ENCODE results near the gene TBL1X. TPM values are rescaled to one million over a fixed set of nuclear protein-coding genes. Genes with fewer than 3 reads are reported as not detected.

The TBL1X gene
- total and polyA plus RNA-seq, 2 of the 4 experiments (the other 2 are of a cell fraction), result 16.2 to 20.8 TPM

- Histone ChIP-seq H2AFZ (replicated peaks; ENCODE audit: low read length, poor library complexity) (no peak overlapping the region), H4K8ac (ENCODE audit: low read depth in 2 of 2, low read length in 2 of 2) (no peak overlapping the region), H3K4ac (ENCODE audit: low read depth, low read length) (no peak overlapping the region), H3K9ac (ENCODE audit: low read depth, low read length) (no peak overlapping the region), H2AK9ac (replicated peaks; ENCODE audit: low read depth, low read length, poor library complexity) (peak overlapping the region; percentile 39), H2BK5ac (ENCODE audit: low read depth, low read length, poor library complexity, severe bottlenecking) (no peak overlapping the region), H3K27me3 (ENCODE audit: control insufficient read depth, insufficient read depth, low read length) (no peaks in the 10 kb centered on the region), H2BK20ac (ENCODE audit: low read depth, low read length) (no peak overlapping the region), H3K4me3 (ENCODE audit: insufficient read depth, low read depth, low read length) (no peak overlapping the region), H3K56ac (ENCODE audit: extremely low read depth, insufficient read depth, low read length) (no peak overlapping the region), H3K9me3 (ENCODE audit: control insufficient read depth, insufficient read depth, low read length) (no peaks in the 10 kb centered on the region), H3K27ac (ENCODE audit: insufficient read depth, low read length) (no peak overlapping the region), H2BK15ac (ENCODE audit: low read depth, low read length) (no peak overlapping the region), H4K5ac (ENCODE audit: low read depth, low read length) (no peak overlapping the region), H3K14ac (replicated peaks; ENCODE audit: low read depth, low read length) (no peak overlapping the region), H3K23ac (ENCODE audit: low read depth, low read length) (no peak overlapping the region), H4K20me1 (ENCODE audit: insufficient read depth, low read length) (peaks cover 17% of the 10 kb centered on the region), H3K18ac (ENCODE audit: low read depth, low read length) (no peak overlapping the region), H3K9me1 (ENCODE audit: insufficient read depth, low read length) (peaks cover 9% of the 10 kb centered on the region; the same call in 1 of the 2 replicates), H4K91ac (ENCODE audit: insufficient read depth, low read depth, low read length) (no peak overlapping the region), H3K4me2 (ENCODE audit: low read depth, low read length) (no peak overlapping the region), H3K79me1 (ENCODE audit: low read depth in 1 of 2, low read length in 2 of 2) (peaks cover 19 to 38% of the 10 kb centered on the region in 2 experiments; a peak in 3 of 4 replicates), H3K36me3 (ENCODE audit: control insufficient read depth, insufficient read depth, low read length) (no peaks in the 10 kb centered on the region), H2BK120ac (ENCODE audit: low read depth, low read length) (no peak overlapping the region), H2AK5ac (ENCODE audit: low read depth, low read length) (no peak overlapping the region), H3K4me1 (ENCODE audit: control insufficient read depth, insufficient read depth, low read length) (peaks cover 2% of the 10 kb centered on the region; the same call in 1 of the 2 replicates)
- BruUV-seq (replicated peaks), result no TSS peak
- intact Hi-C loops (cut with micrococcal nuclease), result no loop called here
- TF ChIP-seq NFE2L2 (IDR thresholded peaks at IDR 0.05; ENCODE audit: low read depth, low read length) (no peak), BHLHE40 (IDR thresholded peaks at IDR 0.05; ENCODE audit: low read depth, low read length) (no peak), POLR2A (IDR thresholded peaks at IDR 0.05; ENCODE audit: low read depth, low read length) (no peak)
- CTCF ChIA-PET, result no interaction called here
- ATAC-seq (ENCODE audit: low read depth), result no peak
- WGBS, 2 experiments (ENCODE audit: extremely low coverage in 2 of 2, insufficient read length in 1 of 2), result no CpG with 5 or more reads among the region's 7 CpGs
- peak; percentile 4 for DNase-seq
- POLR2A ChIA-PET (ENCODE audit: unreplicated experiment), result no interaction called here
- dilution Hi-C loops (cut with HindIII; ENCODE audit: low sequenced_read_pairs, unreplicated experiment), result no loop called here
- in situ Hi-C loops (cut with MboI; ENCODE audit: low sequenced_read_pairs), result no loop called here
Measured at GRCh38 chrX:9634551-9634950, 169.7 kb downstream of the TBL1X start.

Data from IMR-90 (cell line).